Stimulated activated naive CD8-positive, alpha-beta T cell treated with anti-CD3 and anti-CD28 coated beads, Interleukin-15, Interleukin-2, amounts not matched to agents 100 ng/mL and 50 ng/mL, for 24 hours (primary cell): ENCODE results near the gene RNF43.

Experiments used
- H3K27ac Mint-ChIP-seq: one replicate; pipeline ENCODE4 v1.8.0; 2021; ENCODE audit warnings: mild to moderate bottlenecking, mixed read lengths
- H3K27me3 Mint-ChIP-seq: one replicate; pipeline ENCODE4 v1.8.0; 2021; ENCODE audit warnings: mixed read lengths
- H3K36me3 Mint-ChIP-seq: one replicate; pipeline ENCODE4 v1.8.0; 2021; ENCODE audit warnings: low read depth, mixed read lengths
- H3K4me1 Mint-ChIP-seq: one replicate; pipeline ENCODE4 v1.8.0; 2021; ENCODE audit warnings: low read depth, mixed read lengths
- H3K4me3 Mint-ChIP-seq: one replicate; pipeline ENCODE4 v1.8.0; 2021; ENCODE audit warnings: mild to moderate bottlenecking, mixed read lengths
- H3K9me3 Mint-ChIP-seq: one replicate; pipeline ENCODE4 v1.8.0; 2021; ENCODE audit warnings: mixed read lengths

RNF43 gene

DNA sequence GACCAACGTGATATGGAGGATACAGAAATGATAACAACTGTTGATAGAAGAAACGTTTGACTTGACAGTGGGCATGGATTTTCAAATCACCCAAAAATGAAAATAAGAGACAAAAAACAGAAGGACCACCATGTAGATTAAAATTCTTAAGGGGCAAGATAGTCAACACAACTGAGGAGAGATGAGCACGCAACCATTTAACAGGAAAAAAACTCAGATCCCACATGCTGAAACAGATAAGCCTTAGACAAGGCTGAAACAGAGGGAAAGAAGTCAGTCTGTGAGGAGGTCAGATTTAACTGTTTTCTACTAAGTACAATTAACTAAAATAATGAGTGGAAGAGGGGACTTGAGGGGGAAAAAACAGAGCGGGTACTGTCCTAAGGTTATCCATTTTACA lies 21.2 kb downstream of the RNF43 start:
- Mint-ChIP-seq H3K9me3 (no peaks in the 10 kb centered on the region), H3K36me3 (no peaks in the 10 kb centered on the region)

GRCh38 chr17:58394534-58395223 lies 22.7 kb downstream of the RNF43 start:
- Mint-ChIP-seq H3K4me3 (no peak overlapping the region), H3K27me3 (no peaks in the 10 kb centered on the region), H3K36me3 (no peaks in the 10 kb centered on the region), H3K9me3 (no peaks in the 10 kb centered on the region), H3K27ac (no peak overlapping the region), H3K4me1 (peaks cover 3% of the 10 kb centered on the region)

More for the DNA sequence above, 21.2 kb downstream of the RNF43 start:
- Mint-ChIP-seq H3K4me1 (peaks cover 5% of the 10 kb centered on the region), H3K27ac (no peak overlapping the region), H3K4me3 (no peak overlapping the region), H3K27me3 (no peaks in the 10 kb centered on the region)

DNA sequence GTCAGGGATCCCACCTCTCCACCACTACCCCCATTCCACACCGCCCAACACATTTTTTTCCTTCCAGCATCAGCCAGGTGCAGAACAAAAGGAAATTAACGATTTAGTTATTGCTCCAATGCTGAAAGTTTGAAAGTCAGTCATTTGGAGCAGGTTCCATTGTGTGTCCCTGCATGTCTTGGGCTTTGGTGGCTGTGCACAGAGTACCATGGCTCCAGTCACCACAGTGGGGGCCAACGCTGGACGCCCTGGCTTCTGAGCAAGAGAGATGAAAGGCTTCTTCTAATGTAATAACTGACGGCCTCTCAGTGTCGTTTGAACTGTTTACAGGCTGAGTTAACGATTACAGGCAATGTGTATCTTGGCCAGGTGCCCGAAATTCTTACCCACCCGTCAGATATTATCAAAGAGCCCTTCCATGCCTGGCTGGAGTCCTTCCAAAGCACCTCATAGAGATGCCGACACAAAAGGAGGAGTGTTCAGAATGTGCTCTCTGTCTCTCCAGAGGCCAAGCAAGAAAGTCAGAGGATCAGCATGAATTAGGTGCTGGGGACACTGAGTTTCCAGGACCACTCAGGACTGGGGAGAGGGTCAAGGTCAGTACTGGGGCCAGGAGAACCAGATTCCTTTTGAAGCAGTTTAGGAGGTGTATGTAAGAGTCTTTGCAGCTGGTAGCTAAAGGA lies 25.9 kb downstream of the RNF43 start:
- Mint-ChIP-seq H3K27me3 (no peaks in the 10 kb centered on the region), H3K4me1 (peaks cover 26% of the 10 kb centered on the region), H3K4me3 (no peak overlapping the region), H3K9me3 (no peaks in the 10 kb centered on the region), H3K36me3 (no peaks in the 10 kb centered on the region), H3K27ac (no peak overlapping the region)

DNA sequence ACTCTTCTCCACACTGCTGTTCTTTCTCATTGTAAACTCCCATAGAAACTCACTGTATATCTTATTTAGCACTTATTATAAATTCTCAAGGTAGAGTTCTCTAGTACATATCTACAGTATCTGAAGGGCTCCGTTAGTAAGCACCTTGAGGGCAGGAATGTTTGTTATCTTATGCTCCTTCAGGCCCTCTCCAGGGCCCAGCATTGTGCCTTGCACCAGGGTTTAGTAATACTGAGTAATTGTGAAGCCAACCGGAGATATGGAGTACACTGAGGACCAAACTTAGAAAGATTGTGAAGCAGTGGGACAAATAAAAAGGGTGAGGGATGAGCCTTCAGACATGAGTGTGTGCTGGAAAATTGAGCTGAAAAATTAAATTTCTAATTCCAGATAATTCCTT lies 26.4 kb downstream of the RNF43 start:
- peaks cover 26% of the 10 kb centered on the region for H3K4me1 Mint-ChIP-seq

GRCh38 chr17:58388302-58389190 lies 28.8 kb downstream of the RNF43 start:
- no peaks in the 10 kb centered on the region for H3K36me3 Mint-ChIP-seq
- no peaks in the 10 kb centered on the region for H3K27me3 Mint-ChIP-seq
- no peak overlapping the region for H3K4me3 Mint-ChIP-seq
- no peaks in the 10 kb centered on the region for H3K9me3 Mint-ChIP-seq
- H3K4me1 Mint-ChIP-seq, result peaks cover 31% of the 10 kb centered on the region
- no peak overlapping the region for H3K27ac Mint-ChIP-seq

More for the DNA sequence above, 26.4 kb downstream of the RNF43 start:
- H3K27me3 Mint-ChIP-seq, result no peaks in the 10 kb centered on the region
- no peaks in the 10 kb centered on the region for H3K36me3 Mint-ChIP-seq
- no peaks in the 10 kb centered on the region for H3K9me3 Mint-ChIP-seq
- no peak overlapping the region for H3K4me3 Mint-ChIP-seq
- no peak overlapping the region for H3K27ac Mint-ChIP-seq

- Mint-ChIP-seq H3K27ac (peak overlapping the region; percentile 17), H3K9me3 (no peaks in the 10 kb centered on the region), H3K4me1 (peaks cover 35% of the 10 kb centered on the region), H3K27me3 (no peaks in the 10 kb centered on the region), H3K36me3 (no peaks in the 10 kb centered on the region), H3K4me3 (no peak overlapping the region)
These were observed 29.5 kb downstream of the RNF43 start for GRCh38 chr17:58387834-58388233.

GRCh38 chr17:58386708-58387107 lies 30.6 kb downstream of the RNF43 start:
- Mint-ChIP-seq H3K36me3 (no peaks in the 10 kb centered on the region), H3K27me3 (no peaks in the 10 kb centered on the region), H3K4me1 (peaks cover 46% of the 10 kb centered on the region), H3K4me3 (no peak overlapping the region), H3K27ac (no peak overlapping the region), H3K9me3 (no peaks in the 10 kb centered on the region)

DNA sequence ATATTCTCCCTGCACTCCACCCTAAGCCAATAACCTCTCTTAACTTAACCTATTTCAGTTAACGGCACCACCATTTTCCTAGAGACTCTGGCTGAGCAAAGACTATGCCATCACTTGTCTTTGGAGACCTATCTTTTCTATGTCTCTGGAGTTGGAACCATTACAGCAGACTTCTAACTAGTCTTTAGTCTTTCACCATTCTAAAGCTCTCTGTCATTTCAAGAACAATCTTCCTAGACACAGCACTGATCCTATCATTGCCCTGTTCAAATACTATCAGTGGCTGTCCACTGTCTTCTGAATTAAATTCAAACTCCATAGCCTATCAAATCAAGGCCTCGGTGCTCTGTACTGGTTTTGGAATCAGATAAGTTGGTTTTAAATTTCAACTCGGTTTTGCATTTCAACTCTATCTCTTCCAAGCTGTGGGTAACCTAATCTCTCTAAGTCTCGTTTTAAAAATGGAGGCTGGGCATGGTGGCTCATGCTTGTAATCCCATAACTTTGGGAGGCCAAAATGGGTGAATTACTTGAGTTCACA lies 31.9 kb downstream of the RNF43 start:
- Mint-ChIP-seq H3K4me3 (no peak overlapping the region), H3K36me3 (no peaks in the 10 kb centered on the region), H3K27me3 (no peaks in the 10 kb centered on the region), H3K27ac (no peak overlapping the region), H3K4me1 (peaks cover 54% of the 10 kb centered on the region), H3K9me3 (no peaks in the 10 kb centered on the region)

DNA sequence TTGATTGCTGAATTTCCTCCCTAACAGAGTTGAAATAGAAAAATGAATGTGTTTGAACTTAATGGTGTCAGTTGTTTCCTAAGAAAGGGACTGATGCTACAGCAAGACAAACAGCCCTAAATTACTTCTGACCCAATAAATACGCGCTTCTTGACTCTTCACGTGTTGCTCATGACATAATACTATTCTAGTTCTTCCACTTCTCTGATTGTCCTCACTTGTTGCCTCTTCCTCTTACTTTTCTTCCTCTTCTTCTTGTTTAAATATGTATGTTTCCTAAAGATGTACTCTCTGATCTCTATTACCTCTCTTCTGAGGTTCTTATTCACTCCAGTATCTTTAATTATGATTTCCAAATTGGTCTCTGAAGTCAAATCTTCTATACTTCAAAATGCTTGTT lies 32.4 kb downstream of the RNF43 start:
- no peaks in the 10 kb centered on the region for H3K36me3 Mint-ChIP-seq
- H3K4me1 Mint-ChIP-seq, result peaks cover 59% of the 10 kb centered on the region
- H3K27me3 Mint-ChIP-seq, result no peaks in the 10 kb centered on the region
- no peak overlapping the region for H3K4me3 Mint-ChIP-seq
- no peak overlapping the region for H3K27ac Mint-ChIP-seq
- H3K9me3 Mint-ChIP-seq, result no peaks in the 10 kb centered on the region

- Mint-ChIP-seq H3K4me3 (no peak overlapping the region), H3K27me3 (no peaks in the 10 kb centered on the region), H3K27ac (no peak overlapping the region), H3K4me1 (peaks cover 59% of the 10 kb centered on the region), H3K36me3 (peaks cover 4% of the 10 kb centered on the region), H3K9me3 (no peaks in the 10 kb centered on the region)
These were observed 33.4 kb downstream of the RNF43 start for GRCh38 chr17:58383892-58384462.

GRCh38 chr17:58382872-58383242 lies 34.5 kb downstream of the RNF43 start:
- peaks cover 54% of the 10 kb centered on the region for H3K4me1 Mint-ChIP-seq
- no peak overlapping the region for H3K4me3 Mint-ChIP-seq
- peak overlapping the region; percentile 43 for H3K27ac Mint-ChIP-seq

GRCh38 chr17:58382108-58382871 lies 35.0 kb downstream of the RNF43 start:
- H3K9me3 Mint-ChIP-seq, result no peaks in the 10 kb centered on the region
- H3K4me3 Mint-ChIP-seq, result peak overlapping the region; percentile 3
- peaks cover 49% of the 10 kb centered on the region for H3K4me1 Mint-ChIP-seq
- H3K27me3 Mint-ChIP-seq, result no peaks in the 10 kb centered on the region
- peaks cover 4% of the 10 kb centered on the region for H3K36me3 Mint-ChIP-seq
- H3K27ac Mint-ChIP-seq, result peak overlapping the region; percentile 43

More at GRCh38 chr17:58382872-58383242, 34.5 kb downstream of the RNF43 start:
- H3K9me3 Mint-ChIP-seq, result no peaks in the 10 kb centered on the region
- no peaks in the 10 kb centered on the region for H3K27me3 Mint-ChIP-seq
- H3K36me3 Mint-ChIP-seq, result peaks cover 4% of the 10 kb centered on the region

DNA sequence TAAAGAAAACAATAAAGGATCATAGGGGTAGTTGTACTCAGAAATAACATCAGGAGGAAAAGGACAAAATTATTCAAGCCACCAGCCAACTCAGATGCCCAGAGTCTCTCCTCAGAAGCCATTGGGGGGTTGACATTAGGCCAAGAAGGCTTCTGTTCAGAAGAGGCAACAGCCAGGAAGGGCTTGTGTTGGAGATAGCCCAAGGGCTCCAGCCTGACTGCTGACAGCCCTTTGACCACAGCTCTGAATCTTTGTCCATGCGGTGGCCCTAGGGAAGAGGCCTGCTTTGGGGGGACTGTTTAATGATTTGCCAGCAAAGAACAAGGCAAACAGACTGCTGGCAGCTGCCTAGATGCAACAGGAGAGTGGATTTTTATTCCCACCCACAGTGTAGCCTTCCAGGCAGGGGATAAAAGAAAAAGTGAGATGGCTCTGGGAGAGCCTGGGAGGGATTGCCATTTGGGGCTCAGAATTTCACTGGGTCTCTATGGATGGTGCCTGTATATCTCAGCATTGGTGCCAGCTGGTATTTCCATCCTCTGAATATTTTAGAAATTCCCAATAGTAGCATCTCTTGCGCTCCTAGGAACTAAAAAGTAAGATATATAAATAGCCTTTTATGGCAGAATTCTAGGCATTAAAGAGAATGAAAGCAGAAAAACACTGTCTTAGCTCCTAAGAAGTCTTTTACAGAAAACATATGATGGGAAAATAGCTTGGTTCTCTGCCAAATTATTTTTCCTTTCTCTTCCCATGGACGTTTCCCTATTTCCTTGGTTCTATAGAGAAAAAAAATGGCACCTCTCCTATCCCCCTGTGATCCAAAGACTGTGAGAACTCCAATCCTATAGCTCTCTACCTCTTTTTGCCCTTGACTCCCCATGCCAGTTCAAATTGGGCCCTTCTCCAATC lies 36.0 kb downstream of the RNF43 start:
- H3K4me1 Mint-ChIP-seq, result peaks cover 49% of the 10 kb centered on the region

More for the DNA sequence above, 36.0 kb downstream of the RNF43 start:
- no peaks in the 10 kb centered on the region for H3K9me3 Mint-ChIP-seq
- H3K27ac Mint-ChIP-seq, result peak overlapping the region; percentile 47
- H3K4me3 Mint-ChIP-seq, result peak overlapping the region; percentile 3
- peaks cover 4% of the 10 kb centered on the region for H3K36me3 Mint-ChIP-seq
- no peaks in the 10 kb centered on the region for H3K27me3 Mint-ChIP-seq
